Chondrocyte (in vitro differentiated cells): ENCODE results near the gene CSNK1E. TPM values are rescaled to one million over a fixed set of nuclear protein-coding genes. Genes with fewer than 3 reads are reported as not detected.

Experiments used
- DNase-seq: peaks from one replicate; pipeline ENCODE4 v3.0.0; 2021; ENCODE audit warnings: mixed read lengths, low spot score
- H3K27ac Mint-ChIP-seq: one replicate; pipeline ENCODE4 v1.8.0; 2021; ENCODE audit warnings: mild to moderate bottlenecking, moderate library complexity, mixed read lengths; ENCODE audit not compliant: unreplicated experiment
- H3K27me3 Mint-ChIP-seq: 2 replicates; pipeline ENCODE4 v1.8.0; 2021; ENCODE audit warnings: low read depth, mixed read lengths
- H3K36me3 Mint-ChIP-seq: 2 replicates; pipeline ENCODE4 v1.8.0; 2021; ENCODE audit warnings: low read depth, mixed read lengths
- H3K4me1 Mint-ChIP-seq: 2 replicates; pipeline ENCODE4 v1.8.0; 2021; ENCODE audit warnings: low read depth, mild to moderate bottlenecking, mixed read lengths
- H3K4me3 Mint-ChIP-seq: one replicate; pipeline ENCODE4 v1.8.0; 2021; ENCODE audit warnings: mild to moderate bottlenecking, moderate library complexity, mixed read lengths; ENCODE audit not compliant: unreplicated experiment
- H3K9me3 Mint-ChIP-seq: 2 replicates; pipeline ENCODE4 v1.8.0; 2021; ENCODE audit warnings: low read depth, mixed read lengths
- total RNA-seq: library from RNA; stranded (reverse); gene quantifications from 3 replicates; pipeline ENCODE4 v1.2.1, GENCODE V29; 2021
- TF ChIP-seq, protein P1 (sequence below): fragments of 200-600 bp; sonication (generic); IDR thresholded peaks from 2 replicates; pipeline ENCODE4 v1.5.0; 2021; ENCODE audit warnings: antibody characterized with exemption, mild to moderate bottlenecking, moderate library complexity

The CSNK1E gene
- total RNA-seq, 1 donor from 2014 or later = 129 TPM

DNA sequence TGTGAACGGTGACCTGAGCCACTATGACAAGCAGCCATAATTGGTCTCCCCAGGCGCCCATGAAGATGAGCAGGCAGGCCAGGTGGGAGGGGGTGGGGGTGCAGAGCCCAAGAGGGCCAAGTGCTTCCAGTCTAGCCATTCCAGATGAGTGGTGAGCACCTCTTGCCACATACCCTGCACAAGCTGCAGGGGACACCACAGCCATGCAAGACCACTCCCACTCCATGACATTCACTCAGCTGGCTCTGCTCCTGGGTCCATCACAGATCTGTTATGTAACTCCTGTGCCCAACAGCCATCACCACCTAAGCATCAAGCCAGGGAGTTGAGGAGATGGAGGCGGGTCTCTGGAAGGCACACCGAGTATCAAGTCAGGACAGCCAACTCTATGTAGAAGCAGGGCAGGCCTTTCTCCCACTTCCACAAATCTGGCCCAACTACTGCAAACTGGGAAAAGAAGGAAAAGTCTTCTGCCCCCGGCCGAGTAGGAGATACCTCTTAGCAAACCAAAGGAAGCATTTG is 52.9 kb downstream of the CSNK1E start:
- TF ChIP-seq, protein P1, sequence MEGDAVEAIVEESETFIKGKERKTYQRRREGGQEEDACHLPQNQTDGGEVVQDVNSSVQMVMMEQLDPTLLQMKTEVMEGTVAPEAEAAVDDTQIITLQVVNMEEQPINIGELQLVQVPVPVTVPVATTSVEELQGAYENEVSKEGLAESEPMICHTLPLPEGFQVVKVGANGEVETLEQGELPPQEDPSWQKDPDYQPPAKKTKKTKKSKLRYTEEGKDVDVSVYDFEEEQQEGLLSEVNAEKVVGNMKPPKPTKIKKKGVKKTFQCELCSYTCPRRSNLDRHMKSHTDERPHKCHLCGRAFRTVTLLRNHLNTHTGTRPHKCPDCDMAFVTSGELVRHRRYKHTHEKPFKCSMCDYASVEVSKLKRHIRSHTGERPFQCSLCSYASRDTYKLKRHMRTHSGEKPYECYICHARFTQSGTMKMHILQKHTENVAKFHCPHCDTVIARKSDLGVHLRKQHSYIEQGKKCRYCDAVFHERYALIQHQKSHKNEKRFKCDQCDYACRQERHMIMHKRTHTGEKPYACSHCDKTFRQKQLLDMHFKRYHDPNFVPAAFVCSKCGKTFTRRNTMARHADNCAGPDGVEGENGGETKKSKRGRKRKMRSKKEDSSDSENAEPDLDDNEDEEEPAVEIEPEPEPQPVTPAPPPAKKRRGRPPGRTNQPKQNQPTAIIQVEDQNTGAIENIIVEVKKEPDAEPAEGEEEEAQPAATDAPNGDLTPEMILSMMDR = no peak
- DNase-seq = no peak
- H3K27me3 Mint-ChIP-seq = no peaks in the 10 kb centered on the region

DNA sequence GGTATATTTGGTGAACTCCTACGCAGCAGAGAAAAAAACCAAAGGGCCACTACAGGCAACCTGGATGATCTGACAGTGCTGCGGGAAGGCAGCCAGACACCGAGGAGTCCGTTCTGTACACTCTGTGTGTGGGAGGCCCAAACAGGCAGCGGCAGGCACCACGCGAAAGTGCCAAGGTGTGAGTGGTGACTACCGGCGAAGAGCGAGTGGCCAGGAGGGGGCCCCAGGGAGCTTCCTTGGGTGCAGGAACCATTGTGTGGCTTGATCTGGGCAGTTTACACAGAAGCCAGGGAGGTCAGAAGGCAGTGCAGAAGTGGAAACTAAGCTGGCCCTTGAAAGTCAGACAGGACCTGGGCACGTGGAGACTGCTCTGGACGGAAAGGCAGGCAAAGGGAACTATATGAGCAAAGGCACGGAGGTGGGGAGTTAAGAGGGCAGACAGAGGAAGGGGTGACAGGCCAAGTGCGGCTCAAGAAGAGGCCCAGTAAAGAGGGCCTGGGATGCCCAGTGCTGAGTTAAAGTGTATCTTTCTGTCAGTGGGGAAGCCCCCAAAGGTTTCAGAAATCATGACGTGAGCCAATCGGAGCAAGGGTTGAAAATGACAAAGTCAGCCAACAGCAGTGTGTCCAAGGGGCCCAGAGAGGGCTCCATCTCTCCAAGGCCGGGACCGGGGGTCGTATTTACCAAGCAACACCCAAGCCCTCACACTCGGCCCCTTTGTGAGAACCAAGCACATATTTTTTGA is 55.0 kb downstream of the CSNK1E start:
- DNase-seq = no peak
- no peaks in the 10 kb centered on the region for H3K9me3 Mint-ChIP-seq
- peak overlapping the region; percentile 41 for H3K27ac Mint-ChIP-seq
- H3K27me3 Mint-ChIP-seq = no peaks in the 10 kb centered on the region
- no peak overlapping the region for H3K4me3 Mint-ChIP-seq
- peaks cover 6% of the 10 kb centered on the region for H3K36me3 Mint-ChIP-seq
- TF ChIP-seq, protein P1 = peak; percentile 59
- H3K4me1 Mint-ChIP-seq = peaks cover 59% of the 10 kb centered on the region

More for the DNA sequence above, 52.9 kb downstream of the CSNK1E start:
- Mint-ChIP-seq H3K27ac (no peak overlapping the region), H3K36me3 (peaks cover 6% of the 10 kb centered on the region), H3K9me3 (no peaks in the 10 kb centered on the region), H3K4me1 (peaks cover 54% of the 10 kb centered on the region), H3K4me3 (no peak overlapping the region)

DNA sequence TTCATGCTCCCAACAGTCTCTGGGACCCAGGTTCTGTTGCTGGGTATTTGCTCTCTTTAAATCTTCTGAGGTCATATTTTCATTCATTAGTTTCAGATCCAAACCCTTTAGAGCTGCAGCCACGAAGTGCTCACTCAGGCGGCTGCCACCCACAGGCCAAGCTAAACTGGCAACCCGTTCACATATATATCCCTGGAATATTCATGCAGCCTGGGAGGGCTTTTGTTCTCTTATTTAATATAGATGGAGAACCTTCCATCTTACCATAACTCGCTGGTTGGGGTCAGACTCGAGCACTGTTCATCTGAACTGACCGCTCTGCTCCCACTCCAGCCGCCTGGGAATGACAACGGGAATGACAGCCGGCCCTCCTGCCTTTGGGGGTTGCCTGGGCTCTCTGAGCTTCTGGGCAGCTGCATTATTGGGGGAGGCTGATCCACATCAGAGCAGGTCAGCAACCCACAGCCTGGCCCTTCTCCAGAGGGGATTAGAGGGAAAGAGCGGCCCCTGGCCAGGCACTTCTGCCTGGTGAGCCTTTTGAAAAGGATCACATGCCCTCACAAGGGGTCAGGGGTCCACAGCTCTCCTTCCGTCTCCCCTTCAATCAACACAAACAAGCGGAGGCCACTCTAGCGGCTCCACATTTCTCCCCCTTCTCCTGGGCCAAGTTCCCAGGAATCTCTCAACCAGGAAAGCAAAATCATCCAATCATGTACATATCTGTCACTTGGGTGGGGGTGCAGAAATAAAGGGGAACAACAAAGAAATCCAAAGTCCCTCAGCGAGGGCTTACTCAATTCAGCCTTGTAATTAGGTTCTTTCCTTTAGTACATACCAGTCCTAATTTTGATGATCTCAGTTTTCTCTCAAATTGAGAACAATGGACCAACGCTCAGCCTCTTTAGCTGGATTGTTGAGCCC is 56.2 kb downstream of the CSNK1E start:
- Mint-ChIP-seq H3K4me1 (peaks cover 59% of the 10 kb centered on the region), H3K27ac (peak overlapping the region; percentile 71), H3K27me3 (no peaks in the 10 kb centered on the region), H3K9me3 (no peaks in the 10 kb centered on the region), H3K4me3 (no peak overlapping the region), H3K36me3 (peaks cover 6% of the 10 kb centered on the region)
- no peak for DNase-seq
- TF ChIP-seq, protein P1 = peak; percentile 43

DNA sequence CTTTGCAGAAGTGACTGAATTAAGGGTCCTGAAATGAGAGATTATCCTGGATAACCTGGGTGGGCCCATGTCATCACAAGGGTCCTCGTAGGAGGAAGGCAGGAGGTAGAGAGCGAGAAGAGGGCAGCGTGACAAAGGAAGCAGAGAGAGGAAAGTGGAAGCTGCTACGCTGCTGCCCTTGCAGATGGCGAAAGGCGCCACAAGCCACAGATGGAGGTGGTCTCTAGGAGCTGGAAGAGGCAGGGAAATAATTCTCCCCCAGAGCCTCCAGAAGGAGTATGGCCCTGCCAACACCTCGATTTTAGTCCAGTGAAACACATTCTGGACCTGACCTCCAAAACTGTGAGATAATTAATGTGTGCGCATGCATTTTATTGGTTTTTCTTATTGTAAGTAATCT is 57.9 kb downstream of the CSNK1E start:
- peaks cover 6% of the 10 kb centered on the region for H3K36me3 Mint-ChIP-seq
- peaks cover 64% of the 10 kb centered on the region for H3K4me1 Mint-ChIP-seq
- no peaks in the 10 kb centered on the region for H3K27me3 Mint-ChIP-seq
- no peak for DNase-seq
- TF ChIP-seq, protein P1 = no peak
- H3K27ac Mint-ChIP-seq = peak overlapping the region; percentile 85
- no peaks in the 10 kb centered on the region for H3K9me3 Mint-ChIP-seq
- no peak overlapping the region for H3K4me3 Mint-ChIP-seq

DNA sequence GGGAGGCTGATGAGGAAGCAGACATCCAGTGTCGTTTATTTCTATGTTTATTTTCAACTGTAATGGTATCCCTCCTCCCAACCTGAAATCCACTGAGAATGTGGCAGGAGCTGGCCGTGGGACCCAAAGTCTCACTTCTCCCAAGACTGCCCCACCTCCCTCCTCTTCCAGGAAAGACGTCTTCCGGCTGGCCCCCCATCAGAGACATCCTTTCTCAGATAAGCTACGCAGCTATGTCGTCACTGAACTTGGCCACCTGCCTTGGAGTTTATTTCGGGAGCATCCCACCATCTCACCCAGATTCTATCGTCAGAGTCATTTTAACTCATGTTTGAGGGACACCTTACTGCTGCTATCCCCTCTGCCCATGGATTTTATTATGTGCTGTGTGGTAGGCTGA is 58.3 kb downstream of the CSNK1E start:
- H3K4me1 Mint-ChIP-seq = peaks cover 64% of the 10 kb centered on the region
- H3K9me3 Mint-ChIP-seq = no peaks in the 10 kb centered on the region
- peaks cover 6% of the 10 kb centered on the region for H3K36me3 Mint-ChIP-seq
- DNase-seq = no peak
- TF ChIP-seq, protein P1 = no peak
- H3K4me3 Mint-ChIP-seq = no peak overlapping the region
- no peaks in the 10 kb centered on the region for H3K27me3 Mint-ChIP-seq
- H3K27ac Mint-ChIP-seq = peak overlapping the region; percentile 85
